Bronchial epithelial cell (primary cell): ENCODE results near the gene TJP1. TPM values are rescaled to one million over a fixed set of nuclear protein-coding genes. Genes with fewer than 3 reads are reported as not detected.
"Not testable (repeated sequence)": the region's sequence is repeated elsewhere in the genome, so short reads cannot be mapped to it uniquely, and the experiment has no call there.

Experiments used
- DNase-seq: peaks from one replicate; pipeline ENCODE4 v3.0.0-alpha.2; 2010; ENCODE audit warnings: low read depth
- FAIRE-seq: peaks from 2 replicates; lab custom pipeline; 2011; peaks lifted over from hg19 to GRCh38; lab: Jason Lieb, UNC
- H3K27me3 ChIP-seq: 2 replicates; pipeline ENCODE4 v1.5.1; 2011; ENCODE audit warnings: low read length; ENCODE audit not compliant: control insufficient read depth, insufficient read depth
- H3K36me3 ChIP-seq: 2 replicates; pipeline ENCODE4 v1.5.1; 2011; ENCODE audit warnings: low read length; ENCODE audit not compliant: control insufficient read depth, insufficient read depth
- H3K4me3 ChIP-seq: 2 replicates; pipeline ENCODE4 v1.5.1; 2011; ENCODE audit warnings: mild to moderate bottlenecking, low read depth, low read length, control low read depth
- total RNA-seq: library from RNA; depleted of rRNA; stranded (reverse); fragments of >200 nt; gene quantifications from 2 replicates; pipeline ENCODE4 v1.2.1, GENCODE V29; 2014
- TF ChIP-seq, protein P1 (sequence below): IDR thresholded peaks from 2 replicates; pipeline ENCODE4 v1.5.1; 2011; ENCODE audit warnings: mild to moderate bottlenecking, moderate library complexity, low read length, control low read depth, inconsistent platforms; ENCODE audit not compliant: insufficient read depth, severe bottlenecking

The TJP1 gene
- total RNA-seq, 1 donor from 2014 or later, result 62.9 TPM

GRCh38 chr15:29822684-29823459, 604 bp upstream of the TJP1 start:
- DNase-seq (peak; percentile 74), FAIRE-seq (no peak)
- Histone ChIP-seq H3K36me3 (no peaks in the 10 kb centered on the region), H3K4me3 (peak overlapping the region; percentile 54), H3K27me3 (no peaks in the 10 kb centered on the region)
- TF ChIP-seq, protein P1, sequence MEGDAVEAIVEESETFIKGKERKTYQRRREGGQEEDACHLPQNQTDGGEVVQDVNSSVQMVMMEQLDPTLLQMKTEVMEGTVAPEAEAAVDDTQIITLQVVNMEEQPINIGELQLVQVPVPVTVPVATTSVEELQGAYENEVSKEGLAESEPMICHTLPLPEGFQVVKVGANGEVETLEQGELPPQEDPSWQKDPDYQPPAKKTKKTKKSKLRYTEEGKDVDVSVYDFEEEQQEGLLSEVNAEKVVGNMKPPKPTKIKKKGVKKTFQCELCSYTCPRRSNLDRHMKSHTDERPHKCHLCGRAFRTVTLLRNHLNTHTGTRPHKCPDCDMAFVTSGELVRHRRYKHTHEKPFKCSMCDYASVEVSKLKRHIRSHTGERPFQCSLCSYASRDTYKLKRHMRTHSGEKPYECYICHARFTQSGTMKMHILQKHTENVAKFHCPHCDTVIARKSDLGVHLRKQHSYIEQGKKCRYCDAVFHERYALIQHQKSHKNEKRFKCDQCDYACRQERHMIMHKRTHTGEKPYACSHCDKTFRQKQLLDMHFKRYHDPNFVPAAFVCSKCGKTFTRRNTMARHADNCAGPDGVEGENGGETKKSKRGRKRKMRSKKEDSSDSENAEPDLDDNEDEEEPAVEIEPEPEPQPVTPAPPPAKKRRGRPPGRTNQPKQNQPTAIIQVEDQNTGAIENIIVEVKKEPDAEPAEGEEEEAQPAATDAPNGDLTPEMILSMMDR, result no peak

- Histone ChIP-seq H3K4me3 (peak overlapping the region; percentile 54), H3K36me3 (no peaks in the 10 kb centered on the region), H3K27me3 (no peaks in the 10 kb centered on the region)
- FAIRE-seq (no peak), DNase-seq (peak; percentile 87)
- TF ChIP-seq, protein P1, result peak; percentile 66
Observed at GRCh38 chr15:29821416-29822099, 710 bp downstream of the TJP1 start.

DNA sequence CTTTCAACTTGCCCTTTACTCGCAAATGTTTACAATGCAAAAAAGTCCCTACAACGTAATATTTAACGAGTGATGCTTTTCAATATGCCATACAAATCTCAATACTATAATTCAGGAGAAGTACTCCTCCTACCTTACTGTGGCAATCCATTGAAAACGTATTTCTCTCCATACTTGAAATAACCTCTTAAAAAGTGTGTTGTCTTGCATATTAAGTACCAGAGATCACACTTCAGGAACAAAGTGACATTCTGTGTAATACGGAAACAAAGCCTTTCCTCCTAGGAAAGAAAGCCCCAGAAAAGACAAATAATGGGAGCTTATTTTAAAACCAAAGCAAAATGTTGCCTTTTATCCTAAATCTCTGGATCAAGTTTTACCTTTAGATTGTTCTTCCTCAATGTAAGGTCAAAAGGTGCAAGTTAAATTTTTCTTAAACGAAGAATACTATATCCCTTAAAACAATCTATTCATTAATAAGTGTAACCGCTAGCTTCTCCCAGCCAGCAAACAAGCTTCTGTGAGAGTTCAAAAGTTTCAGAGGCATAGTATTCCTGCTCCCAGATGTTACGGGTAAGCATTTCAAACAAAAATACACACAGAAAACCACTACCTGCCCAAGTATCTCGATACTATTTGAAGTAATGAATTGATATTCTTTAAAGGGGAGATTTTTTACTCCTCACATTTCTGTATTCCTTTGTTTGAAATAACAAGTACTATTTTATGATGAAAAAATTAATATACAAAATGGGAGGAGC, 1.7 kb downstream of the TJP1 start:
- no peak for FAIRE-seq
- Histone ChIP-seq H3K27me3 (no peaks in the 10 kb centered on the region), H3K4me3 (peak overlapping the region; percentile 54), H3K36me3 (no peaks in the 10 kb centered on the region)
- no peak for DNase-seq
- TF ChIP-seq, protein P1, result no peak

DNA sequence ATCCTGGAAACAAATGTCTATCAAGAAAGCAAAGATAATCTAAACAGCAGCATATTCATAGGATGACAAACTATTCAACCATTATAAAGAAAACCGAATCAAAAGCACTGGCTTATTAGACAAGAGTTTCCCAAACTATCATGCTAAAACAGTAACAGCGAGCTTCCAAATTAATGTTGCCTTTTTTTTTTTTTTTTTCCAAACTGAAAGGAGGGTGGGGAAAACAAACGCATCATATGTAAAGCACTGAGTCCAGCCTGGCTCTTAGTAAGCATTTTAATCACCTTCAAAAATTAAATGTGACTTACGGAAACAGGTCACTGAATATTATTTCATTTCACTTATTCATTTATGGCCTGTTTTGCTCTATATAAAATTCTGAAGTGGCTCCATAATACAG, 2.3 kb downstream of the TJP1 start:
- Histone ChIP-seq H3K27me3 (no peaks in the 10 kb centered on the region), H3K4me3 (peak overlapping the region; percentile 54), H3K36me3 (no peaks in the 10 kb centered on the region)
- TF ChIP-seq, protein P1, result no peak
- DNase-seq (no peak), FAIRE-seq (no peak)

DNA sequence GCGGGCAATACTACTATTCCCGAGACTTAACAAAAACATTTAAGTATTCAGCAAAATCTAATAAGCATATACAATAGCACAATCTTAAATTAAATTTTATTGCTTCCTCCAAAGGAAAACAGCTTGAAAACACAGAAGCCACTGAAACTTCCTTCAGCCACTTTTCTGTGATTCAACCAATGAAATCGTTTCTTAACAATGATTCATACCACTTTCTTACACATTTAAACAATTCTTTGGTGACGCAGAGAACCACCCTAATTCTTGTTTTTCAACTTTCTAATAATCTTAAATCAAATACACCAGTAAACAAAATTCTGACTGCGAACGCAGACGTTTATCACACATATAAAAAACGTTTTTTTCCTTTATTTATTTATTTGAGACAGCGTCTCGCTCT, 4.1 kb downstream of the TJP1 start:
- Histone ChIP-seq H3K36me3 (no peaks in the 10 kb centered on the region), H3K4me3 (no peak overlapping the region), H3K27me3 (no peaks in the 10 kb centered on the region)
- DNase-seq (peak; percentile 59), FAIRE-seq (no peak)
- TF ChIP-seq, protein P1, result no peak

DNA sequence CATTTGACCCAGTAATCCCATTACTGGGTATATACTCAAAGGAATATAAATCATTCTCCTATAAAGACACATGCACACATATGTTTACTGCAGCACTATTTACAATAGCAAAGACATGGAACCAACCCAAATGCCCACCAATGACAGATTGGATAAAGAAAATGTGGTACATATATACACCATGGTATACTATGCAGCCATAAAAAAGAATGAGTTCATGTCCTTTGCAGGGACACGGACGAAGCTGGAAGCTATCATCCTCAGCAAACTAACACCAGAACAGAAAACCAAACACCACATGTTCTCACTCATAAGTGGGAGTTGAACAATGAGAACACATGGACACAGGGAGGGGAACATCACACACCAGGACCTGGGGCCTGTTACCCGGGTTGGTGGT, 4.8 kb downstream of the TJP1 start:
- not testable (repeated sequence) for H3K4me3 ChIP-seq, FAIRE-seq, H3K36me3 ChIP-seq, H3K27me3 ChIP-seq, DNase-seq
